Suppressor macrophage treated with lipopolysaccharide for 4 hours (primary cell): ENCODE measurements around the gene MTHFD2L.
A peak's percentile ranks its signal among the peaks of the same experiment; 100 is the strongest.

ENCODE experiments used
- DNase-seq: peaks from one replicate; pipeline ENCODE4 v3.0.0-alpha.2; 2020

MTHFD2L gene

DNA sequence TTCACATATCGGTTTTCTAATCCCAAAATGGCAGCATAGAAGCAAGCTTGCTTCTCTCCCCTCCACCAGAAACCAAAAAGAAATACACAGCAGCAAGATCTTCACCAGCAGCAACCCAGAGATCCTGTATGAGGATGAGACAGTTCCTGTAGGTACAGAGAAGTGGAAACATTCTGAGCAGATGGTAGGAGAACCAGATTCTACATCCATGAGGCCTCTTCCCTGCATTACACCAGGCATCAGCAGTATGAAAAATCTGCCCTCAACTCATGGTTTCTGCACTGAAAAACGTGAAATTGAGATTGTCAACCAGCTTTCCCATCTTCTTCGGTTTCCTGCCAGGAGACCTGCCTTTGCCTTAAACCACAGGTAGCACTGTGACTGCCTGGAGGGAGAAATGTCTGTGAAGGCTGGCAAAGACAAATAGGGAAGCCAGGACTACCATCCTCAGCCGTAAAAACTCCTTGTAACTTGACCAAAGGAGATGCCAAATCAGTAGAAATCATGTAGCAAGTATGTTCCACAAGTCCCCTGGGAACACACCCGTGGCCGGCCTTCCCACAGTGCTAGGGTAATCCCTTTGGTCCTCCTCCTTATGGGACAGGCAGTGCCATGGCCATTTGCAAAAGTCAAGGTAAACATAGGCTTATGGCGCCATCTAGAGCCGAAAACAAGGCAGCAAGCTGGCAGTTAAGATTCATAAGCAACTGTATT, 24.0 kb upstream of the MTHFD2L start:
- peak; percentile 84 for DNase-seq

DNA sequence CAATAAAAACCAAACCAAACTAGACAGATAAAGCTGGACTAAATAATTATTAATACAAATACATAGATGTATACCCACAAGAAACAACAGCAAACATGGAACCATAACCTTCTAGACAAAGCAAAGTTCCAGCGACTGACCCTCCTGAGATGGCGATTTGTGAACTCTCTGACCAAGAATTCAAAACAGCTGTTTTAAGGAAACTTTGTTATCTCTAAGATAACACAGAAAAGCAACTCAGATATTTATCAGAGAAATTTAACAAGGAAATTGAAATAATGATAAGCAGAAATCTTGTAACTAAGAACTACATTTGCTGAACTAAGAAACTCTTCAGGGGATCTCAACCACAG, 23.4 kb upstream of the MTHFD2L start:
- DNase-seq = no peak

DNA sequence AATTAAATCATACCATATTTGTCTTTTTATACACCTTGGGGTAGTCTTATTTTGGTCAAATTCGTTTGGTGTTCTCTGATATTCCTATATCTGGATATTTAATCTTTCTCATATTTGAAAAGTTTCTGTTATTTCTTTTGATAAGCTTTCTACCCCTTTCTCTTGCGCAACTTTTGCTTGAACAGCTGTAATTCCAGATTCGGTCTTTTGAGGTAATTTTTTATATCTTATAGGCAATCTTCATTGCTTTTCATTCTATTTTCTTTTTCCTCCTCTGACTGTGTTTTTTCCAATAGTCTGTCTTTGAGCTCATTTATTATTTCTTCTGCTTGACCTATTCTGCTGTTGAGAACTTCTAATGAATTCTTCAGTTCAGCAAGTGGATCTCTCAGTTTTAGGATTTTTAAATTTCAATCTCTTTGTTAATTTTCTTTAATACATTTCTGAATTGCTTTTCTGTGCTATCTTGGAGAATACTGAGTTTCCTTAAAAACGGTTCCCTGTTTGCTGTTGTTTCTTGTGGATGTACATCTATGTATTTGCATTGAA, 11.3 kb upstream of the MTHFD2L start:
- DNase-seq = no peak

DNA sequence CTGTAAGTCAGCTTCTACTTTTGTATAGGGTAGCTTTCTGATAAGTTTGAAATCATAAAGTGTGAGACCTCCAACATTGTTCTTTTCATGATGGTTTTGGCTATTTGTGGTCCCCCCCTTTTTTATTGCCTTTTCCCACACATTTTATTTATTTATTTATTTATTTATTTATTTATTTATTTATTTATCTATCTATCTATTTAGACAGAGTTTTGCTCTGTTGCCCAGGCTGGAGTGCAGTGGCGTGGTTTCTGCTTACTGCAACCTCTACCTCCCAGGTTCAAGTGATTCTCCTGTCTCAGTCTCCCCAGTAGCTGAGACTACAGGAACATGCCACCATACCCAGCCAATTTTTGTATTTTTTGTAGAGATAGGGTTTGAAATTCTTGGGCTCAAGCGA, 9.7 kb upstream of the MTHFD2L start:
- no peak for DNase-seq

DNA sequence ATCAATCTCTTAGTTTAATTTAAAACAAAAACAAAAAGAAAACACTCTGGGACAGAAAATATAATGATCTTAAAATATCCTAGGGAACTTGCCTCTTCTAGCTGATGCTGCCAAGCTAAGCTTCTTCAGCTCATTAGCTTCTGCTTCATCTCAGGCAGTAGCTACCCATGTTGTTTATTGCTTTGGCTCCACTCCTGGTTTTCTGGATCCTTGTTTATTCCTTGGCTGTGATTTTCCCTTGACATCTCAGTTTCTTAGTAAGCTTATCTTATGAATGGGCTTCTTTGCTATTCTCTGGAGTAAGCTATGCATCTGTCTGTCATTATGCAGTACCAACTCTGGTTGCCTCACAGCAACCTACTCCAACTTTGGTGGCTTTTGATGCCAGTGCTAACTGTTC, 5.1 kb upstream of the MTHFD2L start:
- DNase-seq = no peak

DNA sequence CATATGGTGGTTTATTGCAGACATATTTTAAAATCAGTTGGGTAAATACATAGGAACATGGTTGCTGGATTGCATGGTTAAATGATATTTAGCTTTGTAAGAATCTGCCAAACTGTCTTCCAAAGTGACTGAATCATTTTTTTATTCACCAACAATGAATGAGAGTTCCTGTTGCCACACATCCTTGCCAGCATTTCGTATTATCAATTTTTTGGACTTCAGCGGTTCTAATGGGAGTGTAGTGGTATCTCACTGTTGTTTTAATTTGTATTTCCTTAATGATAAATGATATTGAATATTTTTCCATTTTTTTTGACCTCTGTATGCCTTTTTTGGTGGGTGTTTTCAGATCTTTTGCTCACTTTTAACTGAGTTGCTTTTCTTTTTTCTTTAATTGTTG, 1.4 kb upstream of the MTHFD2L start:
- DNase-seq = no peak

DNA sequence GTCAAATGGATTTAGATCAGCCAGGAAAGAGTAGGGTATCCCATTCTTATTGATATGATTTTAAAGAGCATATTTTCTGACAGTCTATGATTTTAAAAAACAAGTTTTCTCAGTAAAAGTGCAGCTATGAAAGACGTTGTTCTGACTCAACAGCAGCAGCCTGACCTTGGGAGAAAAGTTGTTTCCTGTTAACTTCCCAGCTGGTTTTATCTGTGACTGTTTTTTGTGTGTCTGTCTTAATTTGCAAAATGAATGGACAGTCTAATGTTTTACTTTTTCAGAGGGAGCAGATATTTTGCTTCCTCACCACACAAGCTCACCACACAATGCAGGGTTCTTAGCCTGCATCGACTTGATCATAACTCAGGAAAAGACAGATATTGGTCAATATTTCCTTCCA, 764 bp upstream of the MTHFD2L start:
- peak; percentile 16 for DNase-seq

DNA sequence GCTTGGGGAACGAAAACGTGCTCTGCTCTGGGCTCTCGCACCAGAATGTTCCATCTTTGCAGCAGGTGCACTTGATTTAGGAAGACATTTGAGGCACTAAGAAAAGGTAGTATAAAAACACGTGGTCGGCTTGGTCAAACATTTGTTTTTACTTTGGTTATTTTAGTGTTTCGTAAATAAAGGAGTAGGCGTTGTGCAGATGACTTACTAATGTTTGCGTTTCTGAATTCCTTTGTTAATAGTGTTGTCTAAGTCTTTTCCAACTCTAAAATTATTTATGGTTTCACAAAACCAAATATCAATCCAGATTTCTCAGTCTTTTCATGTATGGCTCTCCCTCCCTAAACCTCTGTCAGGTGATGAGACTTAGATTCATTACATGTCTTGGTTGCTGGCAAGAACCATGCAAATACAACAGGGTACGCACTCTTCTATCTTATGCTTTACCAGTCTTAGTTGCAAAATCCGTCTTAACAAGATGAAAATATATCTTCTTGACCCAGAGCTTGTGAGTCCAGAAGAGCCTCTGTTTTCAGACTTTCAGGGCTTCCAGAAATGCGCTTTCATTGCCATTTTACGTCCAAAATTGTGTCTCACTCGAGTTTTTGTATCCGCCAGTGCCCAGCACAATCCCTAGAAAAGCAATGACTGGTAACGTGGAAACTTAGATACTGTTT, 686 bp downstream of the MTHFD2L start:
- DNase-seq = no peak

DNA sequence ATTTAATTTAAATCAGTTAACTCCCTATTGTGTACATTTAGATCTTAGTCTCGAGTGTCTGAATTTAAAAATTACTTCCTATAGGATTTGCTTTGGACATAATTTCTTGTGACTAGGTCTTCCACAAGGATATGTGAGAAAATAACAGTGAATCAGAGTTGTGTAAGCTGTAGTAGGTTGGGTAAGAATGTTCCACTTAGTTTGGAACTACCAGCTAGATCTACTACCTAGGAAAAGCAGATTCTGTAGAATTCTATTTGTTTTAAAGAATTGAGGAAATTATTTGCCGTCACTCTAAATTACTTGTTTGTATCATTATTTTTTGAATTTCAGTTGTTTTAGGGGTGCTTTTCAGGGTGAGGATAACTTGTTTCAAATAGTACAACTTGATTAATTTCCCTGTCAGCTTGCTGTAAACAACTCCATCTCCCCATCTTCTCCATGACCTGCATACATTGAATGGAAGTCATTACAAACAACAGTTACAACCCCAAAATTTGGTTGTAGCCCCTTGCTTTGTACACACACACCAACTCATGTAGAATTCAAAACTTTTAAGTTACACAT, 1.3 kb downstream of the MTHFD2L start:
- peak; percentile 45 for DNase-seq

DNA sequence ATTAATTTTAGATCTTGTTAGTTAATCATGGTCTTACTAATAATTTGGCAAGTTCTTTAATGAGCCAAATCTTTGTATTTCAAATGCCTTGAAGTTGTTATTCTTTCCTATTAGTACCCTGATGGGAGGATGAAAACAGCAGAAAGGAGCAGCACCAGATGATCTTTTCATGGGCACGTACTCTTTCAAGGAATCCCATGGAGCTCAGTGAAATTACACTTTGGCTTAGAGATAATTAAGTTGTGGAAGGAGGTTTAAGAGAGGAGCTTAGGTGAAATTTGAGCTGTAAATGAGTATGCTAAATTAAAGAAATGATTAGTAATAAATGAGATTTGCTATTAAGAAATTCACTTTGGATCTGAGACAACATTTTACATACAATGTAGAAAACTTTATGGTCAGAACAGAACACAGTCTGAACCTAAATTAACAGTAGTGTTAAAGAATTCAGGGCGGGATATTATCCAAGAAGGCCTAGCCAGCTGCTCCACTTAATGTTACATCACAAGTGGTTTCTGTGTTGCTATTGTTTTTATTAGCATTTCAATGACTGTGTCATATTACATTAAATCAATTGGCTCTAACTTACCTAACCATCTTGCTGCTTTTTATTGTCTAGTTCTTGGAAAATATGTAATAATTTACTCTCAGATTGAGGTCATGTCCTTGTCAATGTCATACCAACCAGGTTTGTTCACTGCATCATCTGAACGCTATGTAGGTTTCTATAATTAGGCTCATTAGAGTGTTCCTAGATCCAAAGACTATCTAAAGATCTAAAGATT, 3.9 kb downstream of the MTHFD2L start:
- no peak for DNase-seq

DNA sequence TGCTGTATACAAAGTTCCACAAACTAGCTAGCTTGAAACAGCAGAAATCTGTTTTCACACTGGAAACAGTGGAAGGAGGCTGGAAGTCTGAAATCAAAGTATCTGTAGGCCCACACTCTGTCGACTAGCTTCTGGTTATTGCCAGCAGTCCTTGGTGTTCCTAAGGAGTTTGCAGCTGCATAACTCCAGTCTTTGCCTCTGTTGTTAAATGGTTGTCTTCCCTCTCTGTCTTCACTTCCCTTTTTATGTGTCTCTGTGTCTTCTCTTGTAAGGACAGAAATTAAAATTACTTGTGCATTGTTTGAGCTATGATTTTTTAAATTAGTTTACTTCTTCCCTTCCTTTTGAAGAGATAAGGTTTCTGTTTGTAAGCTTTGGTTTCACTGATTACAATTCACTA, 8.2 kb downstream of the MTHFD2L start:
- peak; percentile 13 for DNase-seq

DNA sequence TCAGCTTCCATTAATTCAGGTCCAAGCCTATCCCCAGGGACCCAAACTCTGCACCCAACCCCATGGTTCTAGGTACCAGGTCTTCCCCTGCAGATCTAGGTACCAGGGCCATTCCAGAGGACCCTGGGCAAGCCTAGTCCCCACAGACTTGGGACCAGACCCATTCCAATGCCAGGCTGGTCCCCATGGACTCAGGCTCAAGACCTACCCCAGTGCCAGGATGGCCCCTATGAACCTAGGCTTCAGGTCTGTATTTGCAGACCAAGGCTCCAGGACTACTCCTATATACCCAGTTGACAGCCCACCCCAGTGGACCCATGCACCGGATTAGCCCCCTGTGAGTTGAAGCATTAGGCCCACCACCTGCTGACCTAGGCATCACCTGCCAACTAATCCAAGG, 8.9 kb downstream of the MTHFD2L start:
- DNase-seq = no peak

DNA sequence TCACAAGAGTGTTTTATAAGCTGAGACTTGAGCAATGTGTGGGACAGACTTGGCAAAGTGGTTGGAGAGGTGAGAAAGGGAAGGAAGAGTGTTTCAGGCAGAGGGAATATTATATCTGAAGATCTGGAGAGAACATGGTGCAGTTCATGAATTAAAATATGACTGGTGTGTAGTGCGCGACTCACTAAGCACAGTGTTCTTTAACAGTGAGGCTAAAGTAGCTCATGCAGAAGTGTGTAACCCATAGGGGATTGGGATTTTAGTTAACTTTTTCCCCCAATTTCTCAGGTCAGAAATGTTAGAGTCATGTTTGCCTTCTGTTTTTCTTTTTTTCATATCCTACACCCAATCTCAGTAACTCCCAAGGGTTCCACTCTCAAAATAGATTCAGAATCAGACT, 9.7 kb downstream of the MTHFD2L start:
- no peak for DNase-seq

DNA sequence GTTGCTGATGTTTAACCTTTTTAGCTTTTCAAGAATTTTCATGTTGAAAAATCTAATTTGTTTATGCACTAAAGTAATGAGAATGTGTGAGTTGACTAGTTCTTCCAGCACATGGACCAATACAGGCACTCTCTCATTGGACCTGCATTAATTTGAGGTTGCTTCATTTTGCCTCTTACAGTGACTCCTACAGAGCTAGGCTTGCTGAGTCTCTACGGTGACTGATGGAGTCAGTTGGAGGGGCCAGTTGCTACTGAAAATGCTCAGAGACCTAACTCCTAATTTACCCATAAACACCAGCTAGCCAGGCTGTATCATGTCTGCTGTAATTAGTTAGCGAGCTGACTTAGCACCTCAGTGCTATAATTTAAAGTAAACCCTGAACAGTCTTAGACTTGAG, 10.9 kb downstream of the MTHFD2L start:
- no peak for DNase-seq

DNA sequence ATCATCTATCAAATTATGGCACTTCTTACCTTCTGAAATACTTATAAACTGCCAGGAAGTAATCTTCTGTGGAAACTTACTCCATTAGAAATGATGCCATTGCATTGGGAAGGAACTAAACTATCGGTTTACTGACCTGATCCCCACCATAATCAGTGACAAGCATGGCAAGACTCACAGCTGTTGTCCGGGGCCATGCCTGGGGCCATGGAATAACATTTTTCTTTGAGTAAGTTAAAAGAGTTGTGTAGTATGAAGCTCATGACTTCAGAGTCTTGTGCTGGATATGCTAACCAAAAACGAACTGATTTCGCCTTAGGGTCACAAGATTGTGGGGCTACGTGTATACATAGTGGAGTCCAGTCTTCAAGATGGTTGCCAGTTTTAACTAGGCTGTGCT, 15.4 kb downstream of the MTHFD2L start:
- DNase-seq = no peak

DNA sequence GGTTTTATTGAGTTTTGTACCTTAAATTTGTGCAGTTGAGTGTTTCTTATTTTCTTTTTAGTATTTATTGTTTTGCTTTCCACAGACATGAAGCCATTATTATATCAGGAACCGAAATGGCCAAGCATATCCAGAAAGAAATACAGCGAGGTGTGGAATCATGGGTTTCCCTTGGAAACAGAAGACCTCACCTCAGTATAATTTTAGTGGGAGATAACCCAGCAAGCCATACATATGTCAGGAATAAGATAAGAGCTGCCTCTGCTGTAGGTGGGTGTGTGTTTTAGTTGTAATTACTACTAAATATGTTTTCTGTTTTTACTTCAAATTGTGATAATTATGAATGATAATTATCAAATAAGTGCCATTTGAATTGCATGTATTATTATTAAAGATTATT, 16.5 kb downstream of the MTHFD2L start:
- DNase-seq = no peak

DNA sequence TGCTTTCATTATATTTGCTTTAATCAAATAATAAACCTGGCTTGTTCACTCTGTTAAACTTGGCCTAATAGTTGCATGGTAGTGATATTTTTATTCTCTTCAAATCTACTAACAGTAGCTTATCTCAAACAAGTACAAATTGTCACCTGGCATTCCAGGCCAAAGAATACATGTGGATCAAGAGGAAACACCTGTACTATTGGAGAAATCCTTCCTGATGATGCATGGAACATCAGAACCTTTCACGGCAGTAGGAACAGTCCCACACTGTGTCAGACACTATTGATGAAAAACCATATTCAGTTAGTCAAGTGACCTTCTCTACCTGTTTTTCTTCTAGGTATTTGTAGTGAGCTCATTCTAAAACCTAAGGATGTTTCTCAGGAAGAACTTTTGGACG, 17.0 kb downstream of the MTHFD2L start:
- no peak for DNase-seq

DNA sequence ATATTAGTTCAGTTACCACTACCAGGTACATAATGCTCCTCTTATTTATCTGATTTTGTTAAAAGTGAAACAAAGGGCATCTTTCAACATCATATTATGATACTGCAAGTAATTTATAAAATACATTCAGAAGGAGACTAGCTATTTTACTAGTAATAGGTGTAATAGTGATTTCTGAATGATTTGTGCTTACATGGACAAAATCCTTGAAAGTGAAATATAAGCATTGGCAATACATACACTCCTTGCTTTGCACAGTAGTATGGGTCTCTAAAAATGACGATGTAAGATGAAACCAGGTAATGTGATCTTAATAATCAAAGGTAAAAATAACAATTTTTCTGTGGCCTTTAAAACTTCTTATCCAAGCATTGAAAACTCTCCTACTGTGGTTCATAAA, 17.5 kb downstream of the MTHFD2L start:
- no peak for DNase-seq

DNA sequence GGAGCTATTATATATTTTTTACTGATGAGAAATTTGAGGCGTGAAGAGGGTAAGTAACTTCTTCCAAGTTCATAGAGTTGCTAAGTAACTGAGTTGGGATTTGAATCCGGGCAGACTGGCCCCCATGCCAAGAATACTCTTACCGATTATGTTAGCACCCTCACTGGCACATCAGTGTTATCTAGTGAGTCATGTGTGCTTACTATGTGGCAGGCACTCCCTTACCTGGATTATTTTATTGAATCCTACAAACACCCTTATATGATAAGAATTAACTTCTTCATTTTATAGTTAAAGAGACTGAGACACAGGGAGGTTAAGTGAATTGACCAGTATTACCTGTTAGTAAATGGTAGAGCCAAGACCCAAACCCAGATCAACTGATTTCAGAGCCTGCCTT, 20.9 kb downstream of the MTHFD2L start:
- no peak for DNase-seq

DNA sequence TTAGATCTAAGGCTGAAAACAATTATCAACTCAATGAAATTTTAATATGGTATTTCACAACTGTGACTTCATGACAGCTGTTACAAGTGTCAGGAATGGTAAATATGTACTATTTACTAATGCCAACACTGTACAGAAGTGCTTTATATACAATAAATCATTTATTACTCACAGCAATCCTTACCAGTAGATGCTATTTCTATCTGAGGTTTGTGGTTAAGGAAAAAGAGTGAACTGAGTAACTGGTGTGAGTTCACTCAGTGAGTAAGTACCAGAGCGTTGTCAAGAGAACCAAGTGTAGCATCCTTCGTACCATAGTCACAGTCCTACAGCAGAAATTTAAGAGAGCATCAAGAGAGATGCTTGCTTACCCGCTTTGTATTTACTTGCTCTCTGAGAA, 23.3 kb downstream of the MTHFD2L start:
- no peak for DNase-seq

DNA sequence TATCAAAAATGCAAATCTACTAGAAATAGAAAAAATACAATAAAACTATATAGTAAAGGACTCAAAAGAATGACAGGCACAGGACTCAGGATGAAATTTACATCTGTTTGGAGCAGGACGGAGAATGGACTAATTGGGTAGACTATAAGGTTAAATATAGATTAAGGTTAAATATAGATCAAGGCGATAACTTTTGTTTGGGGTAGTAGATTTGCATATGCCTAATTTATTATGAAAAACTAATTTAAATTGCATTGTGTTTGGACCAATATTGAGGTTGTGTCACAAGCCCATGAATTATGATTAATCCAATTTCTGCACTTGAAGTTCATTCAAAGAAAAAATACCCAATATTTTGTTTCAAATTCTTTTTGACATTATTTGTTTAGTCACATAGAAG, 31.0 kb downstream of the MTHFD2L start:
- no peak for DNase-seq

DNA sequence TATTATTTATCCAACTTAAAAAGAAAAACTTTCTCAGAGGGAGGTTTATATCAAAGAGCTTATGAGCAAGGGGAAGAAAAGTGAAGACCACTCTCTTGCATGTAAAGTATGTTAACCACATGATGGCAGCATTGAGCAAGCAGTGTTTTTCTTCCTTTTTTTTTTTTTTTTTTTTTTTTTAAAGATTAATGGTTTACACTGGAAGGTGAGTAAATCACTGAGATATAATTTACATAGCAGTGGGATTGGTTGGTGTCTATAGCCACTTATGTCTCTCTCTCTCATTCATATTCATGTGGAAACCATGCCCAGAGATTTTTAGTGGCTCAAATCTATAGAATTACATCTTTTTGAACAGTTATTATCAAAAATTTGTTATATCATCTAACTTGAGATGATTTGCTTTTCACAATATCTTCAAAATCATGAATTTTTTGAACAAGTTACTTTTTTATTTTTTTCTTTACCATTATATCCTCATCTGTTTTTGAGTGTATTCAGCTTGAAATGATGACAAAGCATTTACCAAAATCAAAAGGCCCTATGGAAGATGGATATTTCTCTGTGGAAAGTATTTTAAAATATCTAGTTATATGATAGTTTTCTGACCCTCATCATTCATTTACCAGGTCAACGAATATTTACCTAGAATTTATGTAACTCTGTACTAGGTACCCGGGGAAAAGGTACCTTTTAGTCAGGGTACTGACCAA, 31.6 kb downstream of the MTHFD2L start:
- DNase-seq = peak; percentile 73

DNA sequence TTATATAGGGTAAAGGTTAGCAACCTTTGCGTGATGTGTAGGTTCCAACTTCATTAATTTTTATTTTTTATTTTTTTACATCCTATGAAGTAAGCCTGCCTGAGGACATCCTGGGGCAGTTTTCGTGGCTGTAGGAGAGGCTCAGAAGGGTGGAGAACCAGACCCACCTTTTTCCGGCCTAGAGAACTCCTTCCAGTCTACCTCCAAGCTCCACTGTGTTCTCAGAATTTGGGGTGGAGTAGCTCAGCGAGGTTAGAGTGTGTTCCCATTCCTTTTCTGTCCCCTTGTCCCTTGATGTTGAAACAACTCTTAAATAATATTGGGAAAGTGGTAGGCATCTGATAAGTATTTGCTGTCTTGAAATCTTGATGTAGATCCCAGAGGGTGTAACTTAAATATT, 32.4 kb downstream of the MTHFD2L start:
- no peak for DNase-seq
